K562 (cell line): Measurements from ENCODE around the gene DUSP23. TPM values are rescaled to one million over a fixed set of nuclear protein-coding genes. Genes with fewer than 3 reads are reported as not detected.
A peak's percentile ranks its signal among the peaks of the same experiment; 100 is the strongest.

Experiments used
- BDP1 ChIP-seq: IDR thresholded peaks from 3 replicates; pipeline ENCODE4 v1.6.1; 2011; ENCODE audit not compliant: insufficient read length, insufficient read depth
- DIDO1 ChIP-seq: fragments of 450-650 bp; IDR thresholded peaks from 2 replicates; pipeline ENCODE4 v1.6.1; 2016; ENCODE audit warnings: low read depth, missing biosample characterization, missing genetic modification characterization
- HDAC8 ChIP-seq: fragments of 450-650 bp; IDR thresholded peaks from 2 replicates; pipeline ENCODE4 v1.6.1; 2016; ENCODE audit warnings: mild to moderate bottlenecking, missing genetic modification characterization, moderate library complexity, missing compliant biosample characterization
- HIVEP1 ChIP-seq: fragments of 250-450 bp; sonication (Bioruptor Pico); IDR thresholded peaks from 2 replicates; pipeline ENCODE4 v1.4.0; 2020; ENCODE audit warnings: mild to moderate bottlenecking
- MYBL2 ChIP-seq, 2 experiments: fragments of 450-650 bp in 1 of 2; sonication (generic) in 1 of 2; formaldehyde crosslinking in 1 of 2; IDR thresholded peaks; 2 replicates each; pipeline versions ENCODE4 v1.6.1 to v1.8.1; 2017 to 2022; ENCODE audit warnings: borderline replicate concordance in 1 of 2, inconsistent platforms in 1 of 2, low read depth in 1 of 2, mild to moderate bottlenecking in 1 of 2, missing genetic modification reagents in 1 of 2, moderate library complexity in 1 of 2
- NFYB ChIP-seq: IDR thresholded peaks from 2 replicates; pipeline ENCODE4 v1.6.1; 2011; ENCODE audit warnings: mild to moderate bottlenecking, moderate library complexity; ENCODE audit not compliant: insufficient read length; ENCODE audit errors: extremely low read depth
- PRMT5 ChIP-seq: sonication (generic); formaldehyde crosslinking; IDR thresholded peaks from 2 replicates; pipeline ENCODE4 v1.5.0; 2020; ENCODE audit warnings: missing genetic modification reagents
- PTTG1 ChIP-seq: fragments of 450-650 bp; IDR thresholded peaks from 2 replicates; pipeline ENCODE4 v1.6.1; 2016; ENCODE audit warnings: low read depth, mild to moderate bottlenecking, missing genetic modification characterization, missing compliant biosample characterization
- SAFB2 ChIP-seq: fragments of 200-400 bp; formaldehyde crosslinking; IDR thresholded peaks from 2 replicates; pipeline ENCODE4 v1.6.1; 2018; ENCODE audit warnings: borderline replicate concordance, low read length, low read depth, moderate library complexity; ENCODE audit not compliant: severe bottlenecking
- TEAD2 ChIP-seq: fragments of 450-650 bp; IDR thresholded peaks from 2 replicates; pipeline ENCODE4 v1.6.1; 2016; ENCODE audit warnings: missing genetic modification characterization, control low read depth, missing compliant biosample characterization
- ZNF699 ChIP-seq: fragments of 250-450 bp; sonication (Bioruptor Pico); IDR thresholded peaks from 2 replicates; pipeline ENCODE4 v1.8.0; 2021; ENCODE audit warnings: mild to moderate bottlenecking, moderate library complexity; ENCODE audit not compliant: insufficient replicate concordance
- ZNF830 ChIP-seq: fragments of 250-450 bp; sonication (Bioruptor Pico); IDR thresholded peaks from 2 replicates; pipeline ENCODE4 v1.5.0; 2021; ENCODE audit warnings: mild to moderate bottlenecking
- polyA plus RNA-seq, 8 experiments: library from polyadenylated mRNA; depleted of rRNA in 4 of 8; stranded (reverse) in 5 of 8; unstranded in 3 of 8; fragments of >200 nt; fragmentation: Nextera tagmentation in 2 of 8; fragmentation: Illumina TruSeq in 1 of 8; extraction: Ambion mirVana in 2 of 8; extraction: Trizol in 1 of 8; gene quantifications; 2 replicates each; pipeline versions ENCODE4 v1.2.1 to v1.2.3, GENCODE V29; 2011 to 2014; ENCODE audit warnings: inconsistent platforms in 1 of 8, missing spikeins in 1 of 8
- total RNA-seq, 7 experiments: library from RNA; depleted of rRNA in 6 of 7; stranded (reverse); fragments of >200 nt in 6 of 7; fragmentation: Illumina TruSeq in 2 of 7; extraction: Trizol in 2 of 7; gene quantifications; 2 replicates each; pipeline versions ENCODE4 v1.2.1 to v1.2.3, GENCODE V29; 2011 to 2021; ENCODE audit warnings: low replicate concordance in 1 of 7
- TF ChIP-seq, protein P1 (sequence below): fragments of 450-650 bp; formaldehyde crosslinking; IDR thresholded peaks from 2 replicates; pipeline ENCODE4 v1.4.0; 2022; ENCODE audit warnings: missing genetic modification characterization
- TF ChIP-seq, protein P2 (sequence below): sonication (generic); formaldehyde crosslinking; IDR thresholded peaks from 2 replicates; pipeline ENCODE4 v1.8.0; 2022; ENCODE audit warnings: mild to moderate bottlenecking, missing genetic modification reagents
- TF ChIP-seq, protein P3 (sequence below): fragments of 250-450 bp; sonication (Bioruptor Pico); IDR thresholded peaks from 2 replicates; pipeline ENCODE4 v1.5.0; 2022; ENCODE audit warnings: mild to moderate bottlenecking
- TF ChIP-seq, protein P4 (sequence below): fragments of 450-650 bp; formaldehyde crosslinking; IDR thresholded peaks from 2 replicates; pipeline ENCODE4 v1.4.0; 2020; ENCODE audit warnings: mild to moderate bottlenecking, moderate library complexity
- TF ChIP-seq, protein P5 (sequence below): fragments of 250-450 bp; sonication (Bioruptor Pico); IDR thresholded peaks from 2 replicates; pipeline ENCODE4 v1.5.1; 2021; ENCODE audit warnings: mild to moderate bottlenecking

The DUSP23 gene
- total and polyA plus RNA-seq, 9 of the 15 experiments (the other 6 are each of a cell fraction or from before 2014, with no cell fraction given): 1.0 to 34.8 (median 13.7) TPM

DNA sequence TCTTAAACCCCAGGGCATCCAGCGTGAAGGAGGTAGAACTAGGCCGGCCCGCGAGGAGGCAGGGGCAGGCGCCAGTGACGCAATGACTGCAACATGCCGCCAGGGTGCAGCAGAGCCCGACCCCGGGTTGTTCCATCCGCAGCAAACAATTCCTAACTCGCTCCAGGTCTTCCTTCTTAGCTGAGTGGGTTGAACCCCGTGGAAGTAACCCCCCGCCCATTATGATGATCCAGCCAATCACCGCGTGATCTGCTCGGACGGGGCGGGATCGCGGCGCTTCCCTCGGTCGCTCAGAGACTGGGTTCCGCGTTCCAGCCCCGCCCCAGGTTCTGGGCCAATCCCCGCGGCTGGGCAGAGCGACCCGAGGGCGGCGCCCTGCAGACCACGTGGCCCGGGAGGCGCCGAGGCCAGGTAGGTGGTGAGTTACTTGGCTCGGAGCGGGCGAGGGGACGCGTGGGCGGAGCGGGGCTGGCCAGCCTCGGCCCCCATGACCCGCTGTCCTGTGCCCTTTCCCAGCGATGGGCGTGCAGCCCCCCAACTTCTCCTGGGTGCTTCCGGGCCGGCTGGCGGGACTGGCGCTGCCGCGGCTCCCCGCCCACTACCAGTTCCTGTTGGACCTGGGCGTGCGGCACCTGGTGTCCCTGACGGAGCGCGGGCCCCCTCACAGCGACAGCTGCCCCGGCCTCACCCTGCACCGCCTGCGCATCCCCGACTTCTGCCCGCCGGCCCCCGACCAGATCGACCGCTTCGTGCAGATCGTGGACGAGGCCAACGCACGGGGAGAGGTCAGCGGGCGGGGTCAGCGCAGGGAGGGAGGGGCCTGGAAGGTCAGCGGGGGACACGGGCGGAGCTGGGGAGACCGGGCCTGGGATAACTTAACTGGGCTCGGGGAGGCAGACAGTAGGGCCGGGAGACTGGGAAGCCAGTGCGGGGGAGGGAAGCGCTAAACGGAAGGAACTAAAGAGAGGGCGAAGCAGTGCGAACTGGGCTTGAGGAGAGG, at the start of gene DUSP23 (continued):
- TF ChIP-seq SAFB2: no peak
- 0 out of 2 replicates have a peak, but pooled peaks have one; percentile 63 for TF ChIP-seq HDAC8 (tag)
- no peak for TF ChIP-seq BDP1
- TF ChIP-seq PTTG1 (tag): no peak
- TF ChIP-seq, protein P1, sequence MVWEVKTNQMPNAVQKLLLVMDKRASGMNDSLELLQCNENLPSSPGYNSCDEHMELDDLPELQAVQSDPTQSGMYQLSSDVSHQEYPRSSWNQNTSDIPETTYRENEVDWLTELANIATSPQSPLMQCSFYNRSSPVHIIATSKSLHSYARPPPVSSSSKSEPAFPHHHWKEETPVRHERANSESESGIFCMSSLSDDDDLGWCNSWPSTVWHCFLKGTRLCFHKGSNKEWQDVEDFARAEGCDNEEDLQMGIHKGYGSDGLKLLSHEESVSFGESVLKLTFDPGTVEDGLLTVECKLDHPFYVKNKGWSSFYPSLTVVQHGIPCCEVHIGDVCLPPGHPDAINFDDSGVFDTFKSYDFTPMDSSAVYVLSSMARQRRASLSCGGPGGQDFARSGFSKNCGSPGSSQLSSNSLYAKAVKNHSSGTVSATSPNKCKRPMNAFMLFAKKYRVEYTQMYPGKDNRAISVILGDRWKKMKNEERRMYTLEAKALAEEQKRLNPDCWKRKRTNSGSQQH: no peak
- TF ChIP-seq DIDO1 (tag): no peak
- no peak for TF ChIP-seq MYBL2 (IDR thresholded peaks at IDR 0.05; ENCODE audit: low read depth)
- TF ChIP-seq MYBL2 (CRISPR knock-in tag; IDR thresholded peaks at IDR 0.05; ENCODE audit: borderline replicate concordance): no peak
- TF ChIP-seq, protein P2, sequence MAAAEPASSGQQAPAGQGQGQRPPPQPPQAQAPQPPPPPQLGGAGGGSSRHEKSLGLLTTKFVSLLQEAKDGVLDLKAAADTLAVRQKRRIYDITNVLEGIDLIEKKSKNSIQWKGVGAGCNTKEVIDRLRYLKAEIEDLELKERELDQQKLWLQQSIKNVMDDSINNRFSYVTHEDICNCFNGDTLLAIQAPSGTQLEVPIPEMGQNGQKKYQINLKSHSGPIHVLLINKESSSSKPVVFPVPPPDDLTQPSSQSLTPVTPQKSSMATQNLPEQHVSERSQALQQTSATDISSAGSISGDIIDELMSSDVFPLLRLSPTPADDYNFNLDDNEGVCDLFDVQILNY: peak; percentile 89; the same call in 1 of the 2 replicates
- TF ChIP-seq ZNF830 (CRISPR knock-in tag): no peak
- TF ChIP-seq, protein P3, sequence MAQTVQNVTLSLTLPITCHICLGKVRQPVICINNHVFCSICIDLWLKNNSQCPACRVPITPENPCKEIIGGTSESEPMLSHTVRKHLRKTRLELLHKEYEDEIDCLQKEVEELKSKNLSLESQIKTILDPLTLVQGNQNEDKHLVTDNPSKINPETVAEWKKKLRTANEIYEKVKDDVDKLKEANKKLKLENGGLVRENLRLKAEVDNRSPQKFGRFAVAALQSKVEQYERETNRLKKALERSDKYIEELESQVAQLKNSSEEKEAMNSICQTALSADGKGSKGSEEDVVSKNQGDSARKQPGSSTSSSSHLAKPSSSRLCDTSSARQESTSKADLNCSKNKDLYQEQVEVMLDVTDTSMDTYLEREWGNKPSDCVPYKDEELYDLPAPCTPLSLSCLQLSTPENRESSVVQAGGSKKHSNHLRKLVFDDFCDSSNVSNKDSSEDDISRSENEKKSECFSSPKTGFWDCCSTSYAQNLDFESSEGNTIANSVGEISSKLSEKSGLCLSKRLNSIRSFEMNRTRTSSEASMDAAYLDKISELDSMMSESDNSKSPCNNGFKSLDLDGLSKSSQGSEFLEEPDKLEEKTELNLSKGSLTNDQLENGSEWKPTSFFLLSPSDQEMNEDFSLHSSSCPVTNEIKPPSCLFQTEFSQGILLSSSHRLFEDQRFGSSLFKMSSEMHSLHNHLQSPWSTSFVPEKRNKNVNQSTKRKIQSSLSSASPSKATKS (CRISPR knock-in tag): no peak
- peak; percentile 51 for TF ChIP-seq NFYB
- TF ChIP-seq PRMT5 (CRISPR knock-in tag): no peak
- TF ChIP-seq ZNF699 (CRISPR knock-in tag): no peak
- 0 out of 2 replicates have a peak, but pooled peaks have one; percentile 42 for TF ChIP-seq HIVEP1 (CRISPR knock-in tag)
- no peak for TF ChIP-seq TEAD2
- TF ChIP-seq, protein P4, sequence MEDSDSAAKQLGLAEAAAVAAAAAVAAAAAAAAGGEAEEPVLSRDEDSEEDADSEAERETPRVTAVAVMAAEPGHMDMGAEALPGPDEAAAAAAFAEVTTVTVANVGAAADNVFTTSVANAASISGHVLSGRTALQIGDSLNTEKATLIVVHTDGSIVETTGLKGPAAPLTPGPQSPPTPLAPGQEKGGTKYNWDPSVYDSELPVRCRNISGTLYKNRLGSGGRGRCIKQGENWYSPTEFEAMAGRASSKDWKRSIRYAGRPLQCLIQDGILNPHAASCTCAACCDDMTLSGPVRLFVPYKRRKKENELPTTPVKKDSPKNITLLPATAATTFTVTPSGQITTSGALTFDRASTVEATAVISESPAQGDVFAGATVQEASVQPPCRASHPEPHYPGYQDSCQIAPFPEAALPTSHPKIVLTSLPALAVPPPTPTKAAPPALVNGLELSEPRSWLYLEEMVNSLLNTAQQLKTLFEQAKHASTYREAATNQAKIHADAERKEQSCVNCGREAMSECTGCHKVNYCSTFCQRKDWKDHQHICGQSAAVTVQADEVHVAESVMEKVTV (CRISPR knock-in tag): peak; percentile 82
- TF ChIP-seq, protein P5, sequence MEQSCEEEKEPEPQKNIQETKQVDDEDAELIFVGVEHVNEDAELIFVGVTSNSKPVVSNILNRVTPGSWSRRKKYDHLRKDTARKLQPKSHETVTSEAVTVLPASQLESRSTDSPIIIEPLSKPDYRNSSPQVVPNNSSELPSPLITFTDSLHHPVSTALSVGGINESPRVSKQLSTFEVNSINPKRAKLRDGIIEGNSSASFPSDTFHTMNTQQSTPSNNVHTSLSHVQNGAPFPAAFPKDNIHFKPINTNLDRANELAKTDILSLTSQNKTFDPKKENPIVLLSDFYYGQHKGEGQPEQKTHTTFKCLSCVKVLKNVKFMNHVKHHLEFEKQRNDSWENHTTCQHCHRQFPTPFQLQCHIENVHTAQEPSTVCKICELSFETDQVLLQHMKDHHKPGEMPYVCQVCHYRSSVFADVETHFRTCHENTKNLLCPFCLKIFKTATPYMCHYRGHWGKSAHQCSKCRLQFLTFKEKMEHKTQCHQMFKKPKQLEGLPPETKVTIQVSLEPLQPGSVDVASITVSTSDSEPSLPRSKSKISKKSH (CRISPR knock-in tag): no peak
